Measurements from ENCODE around the gene KCNH2.

GRCh38 chr7:150973571-150974451, 4.3 kb downstream of the KCNH2 start:
- TF ChIP-seq CTBP1 (IDR thresholded peaks at IDR 0.05; ENCODE audit: borderline replicate concordance) (no peak), HDGF (IDR thresholded peaks at IDR 0.05; ENCODE audit: borderline replicate concordance) (no peak), SP1 (IDR thresholded peaks at IDR 0.05) (no peak)

All from HEK293T (cell line).